Measurements from ENCODE around the gene PDE11A. TPM values are rescaled to one million over a fixed set of nuclear protein-coding genes. Genes with fewer than 3 reads are reported as not detected.

The PDE11A gene
- total RNA-seq, 1 donor from 2014 or later = 2.8 TPM

DNA sequence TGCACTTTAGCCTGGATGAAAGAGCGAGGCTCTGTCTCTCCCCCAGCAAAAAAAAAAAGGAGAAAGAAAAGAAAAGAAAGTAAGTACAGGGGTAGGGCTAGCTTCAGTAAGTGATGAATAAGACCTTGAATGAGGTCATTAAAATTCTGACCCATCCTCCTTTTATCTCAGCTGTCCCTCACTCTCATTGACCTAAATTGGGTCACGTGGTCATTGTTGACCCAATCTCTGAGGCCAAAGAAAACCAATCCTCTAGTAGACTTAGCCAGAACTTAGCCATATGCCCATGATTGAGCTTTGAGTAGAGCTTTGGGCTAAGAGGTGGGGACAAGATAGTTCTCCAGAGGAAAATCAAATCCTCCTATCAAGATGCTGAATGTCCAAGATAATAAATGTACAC is 149.3 kb downstream of the PDE11A start:
- no peak for DNase-seq (ENCODE audit: low spot score)

GRCh38 chr2:177921726-177922125 is 150.9 kb downstream of the PDE11A start:
- DNase-seq (ENCODE audit: low spot score) = no peak

GRCh38 chr2:177917169-177917568 is 155.4 kb downstream of the PDE11A start:
- no peak for DNase-seq (ENCODE audit: low spot score)

DNA sequence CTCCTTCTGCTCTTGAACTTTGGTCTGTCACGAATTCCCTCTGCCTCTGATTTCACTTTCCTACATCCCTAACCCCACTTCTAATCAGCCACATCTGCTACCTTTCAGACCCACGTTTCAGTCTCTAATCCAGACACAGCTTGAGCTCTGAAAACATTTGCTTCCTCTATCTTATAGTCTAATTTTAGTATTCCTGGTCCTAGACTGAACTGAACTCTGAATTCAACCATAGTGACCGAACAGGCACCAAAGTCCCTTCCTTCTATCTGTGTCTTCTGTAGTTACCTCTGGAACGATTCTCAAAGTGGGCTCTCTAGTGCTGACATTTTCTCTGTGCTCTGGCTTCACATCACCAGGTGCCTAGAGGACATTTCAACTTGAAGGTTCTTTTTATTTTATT is 156.2 kb downstream of the PDE11A start:
- DNase-seq (ENCODE audit: low spot score) = no peak

DNA sequence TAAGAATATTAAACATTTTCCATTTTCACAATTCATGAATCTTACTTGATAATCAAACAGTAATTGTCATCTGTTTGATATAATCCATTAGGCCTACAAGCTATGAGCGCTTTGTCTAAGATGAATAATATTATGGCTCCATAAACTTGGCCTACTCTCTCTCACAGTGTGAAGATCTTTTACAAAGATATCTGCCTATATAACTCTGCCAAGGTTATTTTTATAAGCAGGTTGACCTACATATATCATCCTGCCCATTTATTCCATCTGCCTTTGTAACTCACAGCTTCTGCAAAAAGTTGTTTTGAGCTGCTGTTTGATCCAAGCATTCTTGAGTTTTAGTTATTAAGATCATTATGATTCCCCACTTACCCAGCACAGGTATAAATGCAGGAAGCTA is 158.3 kb downstream of the PDE11A start:
- no peak for DNase-seq (ENCODE audit: low spot score)

- DNase-seq (ENCODE audit: low spot score) = no peak
Observed at GRCh38 chr2:177909962-177910361, 162.6 kb downstream of the PDE11A start.

- no peak for DNase-seq (ENCODE audit: low spot score)
Observed at GRCh38 chr2:177908824-177909223, 163.8 kb downstream of the PDE11A start.

GRCh38 chr2:177908182-177908581 is 164.4 kb downstream of the PDE11A start:
- no peak for DNase-seq (ENCODE audit: low spot score)

GRCh38 chr2:177906041-177906718 is 166.4 kb downstream of the PDE11A start:
- DNase-seq (ENCODE audit: low spot score) = peak; percentile 67

- no peak for DNase-seq (ENCODE audit: low spot score)
Observed at GRCh38 chr2:177905640-177906039, 166.9 kb downstream of the PDE11A start.

DNA sequence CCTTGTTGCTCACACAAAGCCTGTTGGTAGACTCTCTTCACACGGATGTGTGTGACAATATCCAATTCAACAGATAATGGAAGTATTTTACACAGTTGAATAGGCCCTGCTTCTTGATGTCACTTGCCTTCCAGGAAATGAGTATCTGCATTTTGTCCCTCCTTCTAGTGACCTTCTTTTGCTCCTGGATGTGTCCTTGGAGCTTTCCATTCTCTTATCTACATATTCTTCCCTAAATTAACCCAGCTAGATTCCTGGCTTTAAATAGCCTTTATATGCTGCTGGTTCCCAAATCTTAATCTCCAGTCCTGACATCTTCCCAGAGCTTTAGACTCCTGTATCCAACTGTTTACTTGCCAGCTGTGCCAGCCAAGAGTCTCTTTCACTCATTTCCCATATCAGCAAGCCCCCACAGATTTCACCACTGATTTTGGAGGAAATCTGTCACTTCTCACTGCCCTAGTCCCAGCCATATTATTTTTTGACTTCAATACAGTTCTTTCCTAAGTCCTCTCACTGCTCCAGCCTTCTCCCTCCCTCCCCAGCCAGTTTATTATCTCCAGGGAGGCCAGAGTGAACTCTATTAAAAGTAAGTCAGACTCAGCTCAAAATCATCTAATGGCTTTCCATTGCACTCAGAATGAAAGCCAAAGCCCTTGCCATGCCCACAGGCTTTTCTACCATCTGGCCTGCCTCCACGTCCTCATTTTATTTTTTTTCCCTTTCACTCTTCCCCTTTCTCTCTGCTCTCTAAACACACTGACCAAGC is 170.0 kb downstream of the PDE11A start:
- no peak for DNase-seq (ENCODE audit: low spot score)

- no peak for DNase-seq (ENCODE audit: low spot score)
Observed at GRCh38 chr2:177900082-177900481, 172.5 kb downstream of the PDE11A start.

DNA sequence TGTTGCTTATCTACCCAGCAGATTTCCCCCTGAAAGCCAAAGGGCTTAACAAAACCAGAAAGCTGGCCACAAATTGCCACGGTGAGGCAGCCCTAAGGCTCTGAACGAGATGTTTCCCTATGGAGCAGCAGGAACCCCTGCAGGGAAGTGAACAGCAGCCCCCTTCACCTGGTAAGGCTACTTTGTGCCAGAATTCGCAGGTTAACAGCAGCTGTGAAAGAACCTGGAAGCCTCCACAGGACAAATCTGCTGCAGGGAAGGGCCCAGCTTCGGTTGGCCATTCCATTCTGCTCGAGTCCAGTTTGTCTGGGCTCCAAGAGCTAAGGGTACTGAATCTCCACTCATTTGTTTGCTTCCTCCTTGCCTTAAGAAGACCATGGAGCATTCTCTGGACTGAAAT is 175.3 kb downstream of the PDE11A start:
- DNase-seq (ENCODE audit: low spot score) = no peak

DNA sequence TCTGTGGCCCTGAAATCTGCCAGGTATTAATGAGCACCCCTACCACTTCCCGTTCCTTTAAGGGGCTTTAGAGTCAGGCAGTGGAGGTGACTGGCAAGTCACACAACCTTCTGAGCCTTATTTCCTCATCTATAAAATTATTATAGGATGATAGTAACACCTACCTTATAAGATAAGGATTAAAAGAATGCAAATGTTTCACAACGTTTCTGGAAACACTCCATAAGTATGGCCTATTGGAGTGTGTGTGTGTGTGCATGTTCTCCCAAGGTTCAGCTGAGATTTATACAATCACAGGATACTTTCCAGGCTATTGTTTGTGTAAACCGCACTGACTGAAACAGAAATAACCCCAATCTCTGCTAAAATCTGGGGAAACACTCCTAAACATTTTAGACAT is 176.0 kb downstream of the PDE11A start:
- DNase-seq (ENCODE audit: low spot score) = no peak

- DNase-seq (ENCODE audit: low spot score) = no peak
Observed at GRCh38 chr2:177894546-177894945, 178.0 kb downstream of the PDE11A start.

DNA sequence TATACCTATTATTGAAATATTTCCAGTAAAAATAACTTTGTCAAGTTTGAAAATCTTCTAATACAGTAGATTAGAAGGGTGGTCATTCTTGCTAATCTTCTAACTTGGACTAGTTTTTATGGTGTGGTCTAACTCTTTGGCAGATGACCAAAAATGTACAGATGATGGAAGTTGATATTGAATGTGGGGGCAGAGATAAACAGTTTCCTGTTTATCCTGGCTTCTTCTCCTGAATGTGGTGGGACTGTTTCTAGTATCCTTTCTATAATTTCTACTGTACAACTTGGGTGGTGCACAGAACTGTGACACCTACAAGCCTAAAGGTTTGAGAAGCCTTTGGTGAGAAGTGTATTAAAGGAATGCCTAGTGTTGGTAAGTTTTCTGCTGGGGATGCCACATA is 178.7 kb downstream of the PDE11A start:
- no peak for DNase-seq (ENCODE audit: low spot score)

GRCh38 chr2:177891533-177891932 is 181.0 kb downstream of the PDE11A start:
- no peak for DNase-seq (ENCODE audit: low spot score)

GRCh38 chr2:177889818-177890460 is 182.6 kb downstream of the PDE11A start:
- no peak for DNase-seq (ENCODE audit: low spot score)

GRCh38 chr2:177888581-177888980 is 184.0 kb downstream of the PDE11A start:
- no peak for DNase-seq (ENCODE audit: low spot score)

DNA sequence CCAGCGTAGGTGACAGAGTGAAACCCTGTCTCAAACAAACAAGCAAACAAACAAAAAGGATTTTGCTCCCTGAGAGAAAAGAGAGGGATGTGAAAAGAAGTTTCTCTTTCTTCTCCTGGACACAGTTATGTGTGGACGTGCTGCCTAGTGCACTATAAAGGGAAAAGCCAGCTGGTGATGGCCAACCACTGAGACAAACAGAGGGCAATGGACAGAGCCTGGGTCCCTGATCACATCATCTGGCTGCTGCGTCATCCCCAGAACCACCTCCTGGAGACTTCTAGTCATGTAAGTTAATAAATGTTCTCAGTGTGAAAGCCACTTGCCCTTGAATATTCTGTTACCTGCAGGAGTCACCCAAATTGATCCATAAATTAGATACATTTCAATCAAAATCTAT is 184.9 kb downstream of the PDE11A start:
- DNase-seq (ENCODE audit: low spot score) = no peak

GRCh38 chr2:177886824-177887223 is 185.8 kb downstream of the PDE11A start:
- DNase-seq (ENCODE audit: low spot score) = no peak

GRCh38 chr2:177885828-177886466 is 186.6 kb downstream of the PDE11A start:
- no peak for DNase-seq (ENCODE audit: low spot score)
